ENCODE results near the gene NANOGP8.

DNA sequence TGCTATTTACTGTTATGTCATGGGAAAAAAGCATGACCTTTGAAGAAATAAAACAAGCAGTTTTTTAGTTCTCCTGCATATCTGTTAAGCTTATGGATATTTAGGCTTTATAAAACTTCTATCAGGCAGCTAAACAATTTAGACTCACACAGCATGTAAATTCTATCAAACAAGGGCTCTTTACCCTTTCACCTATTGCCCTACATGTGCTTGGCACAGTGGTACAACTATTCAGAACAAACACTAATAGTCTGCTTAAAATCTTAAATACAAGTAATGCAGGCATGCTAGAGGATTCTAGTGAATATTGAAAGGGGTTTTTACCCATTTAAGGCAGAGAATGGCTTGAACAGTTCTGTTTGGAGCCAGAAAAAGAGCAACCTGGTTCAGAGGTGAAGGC, 23.4 kb upstream of the NANOGP8 start:
- TF ChIP-seq EZH2 (IDR thresholded peaks at IDR 0.05; ENCODE audit: borderline replicate concordance, low read depth, low read length) (no peak), MECOM (CRISPR knock-in tag; IDR thresholded peaks at IDR 0.05) (no peak)
- TF ChIP-seq, protein P1, sequence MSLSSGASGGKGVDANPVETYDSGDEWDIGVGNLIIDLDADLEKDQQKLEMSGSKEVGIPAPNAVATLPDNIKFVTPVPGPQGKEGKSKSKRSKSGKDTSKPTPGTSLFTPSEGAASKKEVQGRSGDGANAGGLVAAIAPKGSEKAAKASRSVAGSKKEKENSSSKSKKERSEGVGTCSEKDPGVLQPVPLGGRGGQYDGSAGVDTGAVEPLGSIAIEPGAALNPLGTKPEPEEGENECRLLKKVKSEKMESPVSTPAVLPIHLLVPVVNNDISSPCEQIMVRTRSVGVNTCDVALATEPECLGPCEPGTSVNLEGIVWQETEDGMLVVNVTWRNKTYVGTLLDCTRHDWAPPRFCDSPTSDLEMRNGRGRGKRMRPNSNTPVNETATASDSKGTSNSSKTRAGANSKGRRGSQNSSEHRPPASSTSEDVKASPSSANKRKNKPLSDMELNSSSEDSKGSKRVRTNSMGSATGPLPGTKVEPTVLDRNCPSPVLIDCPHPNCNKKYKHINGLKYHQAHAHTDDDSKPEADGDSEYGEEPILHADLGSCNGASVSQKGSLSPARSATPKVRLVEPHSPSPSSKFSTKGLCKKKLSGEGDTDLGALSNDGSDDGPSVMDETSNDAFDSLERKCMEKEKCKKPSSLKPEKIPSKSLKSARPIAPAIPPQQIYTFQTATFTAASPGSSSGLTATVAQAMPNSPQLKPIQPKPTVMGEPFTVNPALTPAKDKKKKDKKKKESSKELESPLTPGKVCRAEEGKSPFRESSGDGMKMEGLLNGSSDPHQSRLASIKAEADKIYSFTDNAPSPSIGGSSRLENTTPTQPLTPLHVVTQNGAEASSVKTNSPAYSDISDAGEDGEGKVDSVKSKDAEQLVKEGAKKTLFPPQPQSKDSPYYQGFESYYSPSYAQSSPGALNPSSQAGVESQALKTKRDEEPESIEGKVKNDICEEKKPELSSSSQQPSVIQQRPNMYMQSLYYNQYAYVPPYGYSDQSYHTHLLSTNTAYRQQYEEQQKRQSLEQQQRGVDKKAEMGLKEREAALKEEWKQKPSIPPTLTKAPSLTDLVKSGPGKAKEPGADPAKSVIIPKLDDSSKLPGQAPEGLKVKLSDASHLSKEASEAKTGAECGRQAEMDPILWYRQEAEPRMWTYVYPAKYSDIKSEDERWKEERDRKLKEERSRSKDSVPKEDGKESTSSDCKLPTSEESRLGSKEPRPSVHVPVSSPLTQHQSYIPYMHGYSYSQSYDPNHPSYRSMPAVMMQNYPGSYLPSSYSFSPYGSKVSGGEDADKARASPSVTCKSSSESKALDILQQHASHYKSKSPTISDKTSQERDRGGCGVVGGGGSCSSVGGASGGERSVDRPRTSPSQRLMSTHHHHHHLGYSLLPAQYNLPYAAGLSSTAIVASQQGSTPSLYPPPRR (CRISPR knock-in tag; IDR thresholded peaks at IDR 0.05; ENCODE audit: borderline replicate concordance): no peak
